Cortex of kidney (tissue), 1 donor: Measurements from ENCODE around the gene CCNE1.
"Not testable (repeated sequence)": the region's sequence is repeated elsewhere in the genome, so short reads cannot be mapped to it uniquely, and the experiment has no call there.

ENCODE experiments used
- DNase-seq: peaks from one replicate; lab custom pipeline; 2025; lab: John Stamatoyannopoulos, UW

The CCNE1 gene

GRCh38 chr19:29815231-29815630, 3.4 kb downstream of the CCNE1 start:
- DNase-seq = no peak

GRCh38 chr19:29817316-29817715, 5.5 kb downstream of the CCNE1 start:
- DNase-seq = no peak

- no peak for DNase-seq
These were observed 7.5 kb downstream of the CCNE1 start for GRCh38 chr19:29819300-29819699.

- DNase-seq = no peak
These were observed 8.2 kb downstream of the CCNE1 start for GRCh38 chr19:29819986-29820385.

- DNase-seq = no peak
These were observed 12.0 kb downstream of the CCNE1 start for GRCh38 chr19:29823581-29824330.

- DNase-seq = not testable (repeated sequence)
These were observed 13.5 kb downstream of the CCNE1 start for GRCh38 chr19:29825263-29825662.

GRCh38 chr19:29831041-29831548, 19.3 kb downstream of the CCNE1 start:
- no peak for DNase-seq

- no peak for DNase-seq
These were observed 19.9 kb downstream of the CCNE1 start for GRCh38 chr19:29831686-29832085.

- no peak for DNase-seq
These were observed 21.0 kb downstream of the CCNE1 start for GRCh38 chr19:29832801-29833200.

GRCh38 chr19:29833614-29834261, 21.9 kb downstream of the CCNE1 start:
- no peak for DNase-seq

- no peak for DNase-seq
These were observed 23.4 kb downstream of the CCNE1 start for GRCh38 chr19:29834991-29835846.

GRCh38 chr19:29836409-29836825, 24.6 kb downstream of the CCNE1 start:
- DNase-seq = no peak

GRCh38 chr19:29837448-29837981, 25.7 kb downstream of the CCNE1 start:
- DNase-seq = no peak

GRCh38 chr19:29837996-29838395, 26.2 kb downstream of the CCNE1 start:
- DNase-seq = no peak

GRCh38 chr19:29840066-29840950, 28.5 kb downstream of the CCNE1 start:
- no peak for DNase-seq

- no peak for DNase-seq
These were observed 29.4 kb downstream of the CCNE1 start for GRCh38 chr19:29841209-29841558.

GRCh38 chr19:29841559-29842367, 30.0 kb downstream of the CCNE1 start:
- no peak for DNase-seq

- no peak for DNase-seq
These were observed 30.8 kb downstream of the CCNE1 start for GRCh38 chr19:29842471-29843179.

- DNase-seq = no peak
These were observed 31.6 kb downstream of the CCNE1 start for GRCh38 chr19:29843180-29844051.
